Measurements from ENCODE around the gene FTSJ3. TPM values are rescaled to one million over a fixed set of nuclear protein-coding genes. Genes with fewer than 3 reads are reported as not detected.
"Not testable (repeated sequence)": the region's sequence is repeated elsewhere in the genome, so short reads cannot be mapped to it uniquely, and the experiment has no call there.

Gene FTSJ3
- total RNA-seq, 1 experiment from 2014 or later, result 75.9 TPM

DNA sequence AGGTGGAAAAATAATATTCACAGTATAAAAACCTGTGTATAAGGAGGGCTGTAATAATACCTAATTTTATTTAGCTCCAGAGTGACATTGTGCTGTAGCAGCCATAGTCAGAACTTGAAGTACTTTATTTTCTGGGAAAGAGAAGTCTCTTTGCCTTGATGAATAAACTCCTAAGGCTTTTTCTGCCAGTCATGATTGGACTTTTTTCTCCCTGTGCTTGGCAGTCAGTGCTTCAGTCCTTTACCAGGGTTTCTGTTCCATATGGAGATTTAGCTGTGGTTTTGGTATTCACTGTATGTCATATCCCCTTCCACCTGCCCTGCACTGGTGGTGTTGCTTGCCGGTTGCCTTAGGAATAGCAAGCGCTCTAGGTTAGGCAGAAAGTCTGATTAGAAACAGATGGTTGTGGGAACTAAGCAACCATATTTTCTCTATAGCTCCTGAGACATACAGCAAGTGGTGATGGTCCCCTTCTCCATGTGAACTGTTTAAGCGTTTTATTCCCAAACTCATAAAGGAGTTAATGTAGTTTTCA, 28.8 kb downstream of the FTSJ3 start:
- no TSS peak for BruUV-seq (replicated peaks)
- Mint-ChIP-seq H3K36me3 (ENCODE audit: insufficient read depth, unreplicated experiment) (peaks cover 94% of the 10 kb centered on the region), H3K9me3 (ENCODE audit: unreplicated experiment) (no peaks in the 10 kb centered on the region), H3K27ac (ENCODE audit: unreplicated experiment) (no peak overlapping the region), H3K4me3 (ENCODE audit: unreplicated experiment) (no peak overlapping the region), H3K27me3 (ENCODE audit: insufficient read depth, unreplicated experiment) (no peaks in the 10 kb centered on the region), H3K4me1 (ENCODE audit: low read depth, unreplicated experiment) (no peaks in the 10 kb centered on the region)
- DNase-seq, result no peak
- Histone ChIP-seq H3K27me3 (replicated peaks; ENCODE audit: control insufficient read depth, insufficient read depth, low read length) (no peaks in the 10 kb centered on the region), H3K9me3 (no peaks in the 10 kb centered on the region), H3K4me1 (no peaks in the 10 kb centered on the region), H3K36me3 (ENCODE audit: control insufficient read depth, insufficient read depth, low read length) (peaks cover 3% of the 10 kb centered on the region; the same call in 1 of the 2 replicates), H3K4me3 (ENCODE audit: low read depth, low read length) (no peak overlapping the region)
- ChIA-PET POLR2A (no interaction called here), CTCF (no interaction called here)
- TF ChIP-seq CTCF (IDR thresholded peaks at IDR 0.05; ENCODE audit: insufficient read depth in 1 of 2, low read depth in 1 of 2, low read length in 1 of 2, severe bottlenecking in 1 of 2, unreplicated experiment in 1 of 2), result no peak
- intact Hi-C loops (cut with micrococcal nuclease; ENCODE audit: unreplicated experiment), result no loop called here

DNA sequence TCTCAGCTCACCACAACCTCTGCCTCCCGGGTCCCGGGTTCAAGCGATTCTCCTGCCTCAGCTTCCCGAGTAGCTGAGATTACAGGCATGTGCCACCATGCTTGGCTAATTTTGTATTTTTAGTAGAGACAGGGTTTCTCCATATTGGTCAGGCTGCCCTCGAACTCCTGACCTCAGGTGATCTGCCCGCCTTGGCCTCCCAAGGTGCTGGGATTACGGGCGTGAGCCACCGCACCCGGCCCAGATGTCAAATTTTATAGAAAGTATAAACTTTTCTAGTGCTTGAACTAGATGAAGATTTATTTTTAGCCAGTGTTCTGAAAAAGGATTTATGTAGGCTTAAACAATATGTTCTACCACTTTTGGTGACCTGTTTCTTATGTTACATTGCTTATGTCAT, 31.1 kb downstream of the FTSJ3 start:
- CTCF ChIA-PET, result not testable (repeated sequence)

DNA sequence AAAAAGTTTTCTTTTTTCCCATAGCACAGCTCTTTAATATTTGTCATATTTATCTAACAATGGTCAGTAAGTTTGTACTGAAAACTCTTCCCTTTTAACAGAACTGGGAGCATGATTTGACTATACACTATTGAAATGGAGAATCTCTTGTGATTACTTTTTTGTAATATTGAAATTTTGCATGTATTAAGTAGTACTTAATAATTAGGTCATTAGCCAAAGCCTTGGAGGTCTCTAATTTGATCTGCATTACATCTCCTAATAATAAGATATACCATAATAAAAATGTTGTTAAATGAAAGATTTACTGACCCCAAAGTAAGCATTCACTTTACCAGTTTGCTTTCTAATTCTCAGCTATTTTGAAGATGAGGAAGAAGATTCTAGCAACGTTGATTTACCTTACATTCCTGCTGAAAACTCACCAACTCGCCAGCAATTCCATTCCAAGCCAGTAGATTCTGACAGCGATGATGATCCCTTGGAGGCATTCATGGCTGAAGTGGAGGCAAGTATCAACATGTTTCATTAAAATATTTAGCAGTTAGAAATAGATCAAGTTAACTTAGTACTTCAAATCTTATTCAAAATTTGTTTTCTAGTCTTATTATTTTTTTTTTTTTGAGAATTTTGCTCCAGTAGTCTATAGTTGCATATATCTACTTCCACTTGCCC, 35.3 kb downstream of the FTSJ3 start:
- Histone ChIP-seq H3K4me3 (ENCODE audit: low read depth, low read length) (no peak overlapping the region), H3K4me1 (no peaks in the 10 kb centered on the region), H3K27me3 (replicated peaks; ENCODE audit: control insufficient read depth, insufficient read depth, low read length) (no peaks in the 10 kb centered on the region), H3K36me3 (ENCODE audit: control insufficient read depth, insufficient read depth, low read length) (peaks cover 2% of the 10 kb centered on the region; the same call in 1 of the 2 replicates), H3K9me3 (no peaks in the 10 kb centered on the region)
- intact Hi-C loops (cut with micrococcal nuclease; ENCODE audit: unreplicated experiment), result no loop called here
- Mint-ChIP-seq H3K27ac (ENCODE audit: unreplicated experiment) (no peak overlapping the region), H3K4me3 (ENCODE audit: unreplicated experiment) (no peak overlapping the region), H3K9me3 (ENCODE audit: unreplicated experiment) (no peaks in the 10 kb centered on the region), H3K36me3 (ENCODE audit: insufficient read depth, unreplicated experiment) (peaks cover 95% of the 10 kb centered on the region), H3K4me1 (ENCODE audit: low read depth, unreplicated experiment) (no peaks in the 10 kb centered on the region), H3K27me3 (ENCODE audit: insufficient read depth, unreplicated experiment) (no peaks in the 10 kb centered on the region)
- no TSS peak for BruUV-seq (replicated peaks)
- DNase-seq, result no peak
- ChIA-PET POLR2A (interaction anchor here (1.1 kb wide), 1 partner anchor 18 kb away, joined by 3 read pairs; the partner anchor contains the start of genes CCDC47 and DDX42), CTCF (no interaction called here)
- TF ChIP-seq CTCF (IDR thresholded peaks at IDR 0.05; ENCODE audit: insufficient read depth in 1 of 2, low read depth in 1 of 2, low read length in 1 of 2, severe bottlenecking in 1 of 2, unreplicated experiment in 1 of 2), result no peak

More for the DNA sequence above, 31.1 kb downstream of the FTSJ3 start:
- H3K9me3 Mint-ChIP-seq (ENCODE audit: unreplicated experiment); H3K4me3 Mint-ChIP-seq (ENCODE audit: unreplicated experiment); intact Hi-C loops (cut with micrococcal nuclease; ENCODE audit: unreplicated experiment); H3K36me3 ChIP-seq (ENCODE audit: control insufficient read depth, insufficient read depth, low read length); DNase-seq; H3K9me3 ChIP-seq; H3K27ac Mint-ChIP-seq (ENCODE audit: unreplicated experiment); H3K4me3 ChIP-seq (ENCODE audit: low read depth, low read length); BruUV-seq (replicated peaks); H3K27me3 ChIP-seq (replicated peaks; ENCODE audit: control insufficient read depth, insufficient read depth, low read length); H3K27me3 Mint-ChIP-seq (ENCODE audit: insufficient read depth, unreplicated experiment); H3K4me1 Mint-ChIP-seq (ENCODE audit: low read depth, unreplicated experiment); H3K4me1 ChIP-seq: not testable (repeated sequence)
- POLR2A ChIA-PET, result interaction anchor here (0.6 kb wide), 1 partner anchor 47 kb away, joined by 5 read pairs; no protein-coding TSS in a partner anchor
- H3K36me3 Mint-ChIP-seq (ENCODE audit: insufficient read depth, unreplicated experiment), result peaks cover 98% of the 10 kb centered on the region

Measured in Caco-2 (cell line).